ENCODE data around the gene ZNF415.
"Not testable (repeated sequence)": the region's sequence is repeated elsewhere in the genome, so short reads cannot be mapped to it uniquely, and the experiment has no call there.

The ZNF415 gene

GRCh38 chr19:53132141-53132991 is at the start of gene ZNF415:
Gene ZNF415 (minus strand): TSS chr19:53132910. CDS start chr19:53122676, 10,234 bp downstream.
- peak; percentile 8 to 15 for DNase-seq (ENCODE audit: low read depth in 2 of 2)

DNA sequence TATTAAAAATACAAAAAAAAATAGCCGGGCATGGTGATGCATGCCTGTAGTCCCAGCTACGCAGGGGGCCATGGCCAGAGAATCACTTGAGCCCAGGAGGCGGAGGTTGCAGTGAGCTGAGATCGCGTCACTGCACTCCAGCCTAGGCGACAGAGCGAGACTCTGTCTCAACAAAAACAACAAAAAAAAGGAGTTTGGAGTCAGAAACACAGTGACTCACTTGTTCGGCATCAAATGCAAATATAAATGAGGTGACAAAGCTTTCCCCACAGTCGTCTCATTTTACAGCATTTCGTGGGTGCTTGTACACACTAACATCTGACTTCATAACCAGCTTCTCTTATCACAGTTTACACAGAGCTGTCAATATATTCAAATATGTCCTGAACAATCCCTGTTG is 49.5 kb upstream of the ZNF415 start:
- DNase-seq (ENCODE audit: low read depth in 2 of 2) = no peak

DNA sequence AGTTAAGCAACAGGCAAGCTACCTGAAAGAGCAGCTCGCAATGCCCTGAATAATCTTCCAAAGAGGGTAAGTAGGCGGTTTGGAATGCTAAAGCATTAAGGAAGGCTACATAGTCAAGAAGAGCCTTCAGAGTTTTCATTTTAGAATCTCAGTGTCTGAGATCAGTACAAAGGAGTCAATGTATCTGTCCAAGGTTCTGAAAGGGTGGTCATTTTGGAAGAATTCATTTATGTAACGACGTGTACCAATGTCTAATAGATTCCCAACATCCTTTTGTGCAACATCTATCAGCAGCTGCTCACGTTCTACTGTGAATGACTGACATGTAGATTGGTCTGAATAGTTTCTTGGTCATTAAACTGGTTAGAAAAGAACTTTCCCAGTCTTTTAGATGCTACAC is 45.3 kb upstream of the ZNF415 start:
- DNase-seq (ENCODE audit: low read depth in 2 of 2) = no peak

GRCh38 chr19:53172889-53173288 is 40.2 kb upstream of the ZNF415 start:
- no peak for DNase-seq (ENCODE audit: low read depth in 2 of 2)

DNA sequence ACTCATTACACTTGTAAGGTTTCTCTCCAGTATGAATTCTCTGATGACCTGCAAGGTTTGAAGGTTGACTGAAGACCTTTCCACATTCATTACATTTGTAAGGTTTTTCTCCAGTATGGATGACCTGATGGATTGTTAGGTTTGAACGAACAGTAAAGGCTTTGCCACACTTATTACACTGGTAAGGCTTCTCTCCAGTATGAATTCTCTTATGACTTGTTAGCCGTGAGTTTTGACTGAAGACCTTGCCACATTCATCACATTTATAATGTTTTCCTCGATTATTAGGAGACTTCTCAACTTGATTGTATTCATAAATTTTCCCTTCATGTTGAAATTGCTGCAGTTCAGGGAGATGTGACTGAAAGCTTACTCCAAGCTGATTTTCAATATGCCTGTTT is 33.0 kb upstream of the ZNF415 start:
- no peak for DNase-seq (ENCODE audit: low read depth in 2 of 2)

DNA sequence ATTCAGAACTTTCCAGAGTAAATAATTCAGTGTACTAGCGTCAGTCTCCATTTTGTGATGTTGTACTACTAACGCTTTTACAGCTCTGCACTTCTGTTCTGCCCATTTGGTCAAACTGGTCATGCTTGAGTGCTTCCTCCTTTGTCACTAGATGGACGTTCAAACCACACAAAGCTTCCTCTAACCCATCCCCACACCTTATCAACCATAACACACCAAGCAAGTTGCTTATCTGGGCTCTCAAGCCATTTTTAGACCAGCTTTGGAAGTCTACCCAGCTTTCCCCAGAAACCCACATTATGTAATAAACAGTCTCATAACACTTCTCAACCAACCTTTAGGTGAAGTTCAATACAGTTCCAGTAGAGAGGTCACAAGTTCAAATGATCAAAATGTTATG is 28.4 kb upstream of the ZNF415 start:
- DNase-seq (ENCODE audit: low read depth in 2 of 2) = no peak

- no peak for DNase-seq (ENCODE audit: low read depth in 2 of 2)
Measured at GRCh38 chr19:53160350-53160749, 27.6 kb upstream of the ZNF415 start.

GRCh38 chr19:53158119-53158656 is 25.5 kb upstream of the ZNF415 start:
- DNase-seq (ENCODE audit: low read depth in 2 of 2) = no peak

- DNase-seq (ENCODE audit: low read depth in 2 of 2) = no peak
Measured at GRCh38 chr19:53157626-53158025, 24.9 kb upstream of the ZNF415 start.

DNA sequence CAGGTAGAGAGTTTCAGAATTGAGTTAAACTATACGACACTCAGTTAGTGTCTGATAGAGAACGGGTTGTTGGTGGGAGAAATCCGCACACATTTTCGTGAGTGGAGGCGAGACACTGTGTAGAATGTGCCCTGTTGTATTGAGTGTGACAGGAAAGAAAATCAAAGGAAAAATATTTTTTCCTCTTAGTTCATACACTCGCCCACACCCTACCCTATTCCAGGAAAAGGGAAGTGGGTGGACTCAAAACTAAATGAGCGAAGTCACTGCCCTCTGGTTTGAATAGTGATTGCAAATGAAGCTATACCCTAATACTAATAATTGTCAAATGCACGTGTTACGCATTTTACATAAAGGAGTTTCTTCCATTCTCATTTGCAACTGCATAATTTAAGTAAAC is 24.1 kb upstream of the ZNF415 start:
- DNase-seq (ENCODE audit: low read depth in 2 of 2) = no peak

DNA sequence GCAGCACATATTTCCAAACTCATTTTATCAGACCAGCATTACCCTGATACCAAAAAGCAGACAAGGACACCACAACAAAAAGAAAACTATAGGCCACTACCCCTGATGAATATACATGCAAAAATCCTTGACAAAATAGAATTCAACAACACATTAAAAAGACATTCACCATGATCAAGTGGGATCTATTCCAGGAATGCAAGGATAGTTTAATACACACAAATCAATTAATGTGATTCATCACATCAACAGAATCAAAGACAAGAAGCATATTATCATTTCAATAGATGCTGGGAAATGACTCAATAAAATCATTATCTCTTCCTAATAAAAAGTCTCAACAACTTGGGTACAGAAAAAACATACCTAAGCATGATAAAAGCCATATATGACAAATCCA is 14.9 kb upstream of the ZNF415 start:
- DNase-seq (ENCODE audit: low read depth in 2 of 2) = no peak

GRCh38 chr19:53140351-53140750 is 7.6 kb upstream of the ZNF415 start:
- no peak for DNase-seq (ENCODE audit: low read depth in 2 of 2)

DNA sequence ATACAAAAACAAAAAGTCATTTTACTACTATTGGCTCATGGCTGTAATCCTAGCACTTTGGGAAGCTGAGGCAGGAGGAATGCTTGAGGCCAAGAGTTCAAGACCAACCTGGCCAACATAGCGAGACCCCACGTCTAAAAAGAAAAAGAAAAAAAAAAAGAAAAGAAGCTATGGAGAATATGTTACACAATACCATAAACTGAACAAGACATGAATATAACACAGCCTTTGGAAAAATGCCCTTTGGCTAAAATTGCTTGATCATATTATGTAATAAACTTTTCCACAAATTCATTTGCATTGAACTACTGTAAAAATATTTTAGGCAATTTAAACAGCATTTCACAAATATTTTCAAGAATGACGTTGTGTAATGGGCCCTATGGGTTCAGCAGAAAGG is 3.7 kb upstream of the ZNF415 start:
- DNase-seq (ENCODE audit: low read depth in 2 of 2) = no peak

DNA sequence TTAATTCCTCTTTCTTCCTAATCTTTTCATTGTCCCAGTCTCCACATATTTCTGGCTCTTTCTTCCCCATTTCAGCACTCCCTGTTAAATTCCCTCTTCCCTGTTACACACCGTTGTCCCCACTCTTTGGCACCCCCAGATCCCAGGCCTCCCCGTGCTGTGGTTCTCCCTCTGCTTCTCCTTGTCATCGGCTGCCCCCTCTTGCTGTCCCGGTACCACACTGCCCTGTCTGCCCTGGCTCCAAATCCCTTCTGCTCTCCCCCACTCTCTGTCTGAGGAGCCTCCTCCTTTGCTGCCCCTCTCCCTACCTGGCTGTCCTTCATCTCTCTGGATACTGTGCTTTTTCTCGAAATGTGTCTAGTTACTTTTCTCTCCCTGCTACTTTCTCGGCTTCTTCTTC is 983 bp downstream of the ZNF415 start:
- DNase-seq (ENCODE audit: low read depth in 2 of 2) = no peak

DNA sequence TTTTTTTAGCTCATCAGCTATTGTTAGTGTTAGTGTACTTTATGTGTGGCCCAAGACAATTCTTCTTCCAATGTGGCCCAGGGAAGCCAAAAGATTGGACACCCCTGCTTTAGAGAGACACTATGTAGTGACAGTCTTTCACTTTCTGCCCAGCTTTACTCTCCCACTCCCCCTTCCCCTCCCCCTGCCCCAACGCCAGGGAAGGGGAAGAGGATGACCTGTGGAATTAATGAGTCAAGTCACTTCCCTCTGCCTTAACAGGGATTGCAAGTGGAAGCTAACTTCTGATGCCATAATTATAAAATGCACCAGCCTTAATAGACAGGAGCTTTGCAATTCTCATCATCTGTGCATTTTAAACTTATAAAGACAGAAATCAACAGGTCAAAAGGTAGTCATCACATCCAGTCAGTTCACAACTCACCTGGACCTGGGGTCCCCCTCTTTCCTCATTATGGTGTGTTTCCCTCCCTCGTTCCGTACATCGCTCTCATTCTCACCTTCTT is 1.6 kb downstream of the ZNF415 start:
- DNase-seq (ENCODE audit: low read depth in 2 of 2) = no peak

GRCh38 chr19:53130506-53130905 is 2.2 kb downstream of the ZNF415 start:
- DNase-seq (ENCODE audit: low read depth in 2 of 2) = no peak

- not testable (repeated sequence) for DNase-seq (ENCODE audit: low read depth in 2 of 2)
Measured at GRCh38 chr19:53126733-53127526, 5.8 kb downstream of the ZNF415 start.

DNA sequence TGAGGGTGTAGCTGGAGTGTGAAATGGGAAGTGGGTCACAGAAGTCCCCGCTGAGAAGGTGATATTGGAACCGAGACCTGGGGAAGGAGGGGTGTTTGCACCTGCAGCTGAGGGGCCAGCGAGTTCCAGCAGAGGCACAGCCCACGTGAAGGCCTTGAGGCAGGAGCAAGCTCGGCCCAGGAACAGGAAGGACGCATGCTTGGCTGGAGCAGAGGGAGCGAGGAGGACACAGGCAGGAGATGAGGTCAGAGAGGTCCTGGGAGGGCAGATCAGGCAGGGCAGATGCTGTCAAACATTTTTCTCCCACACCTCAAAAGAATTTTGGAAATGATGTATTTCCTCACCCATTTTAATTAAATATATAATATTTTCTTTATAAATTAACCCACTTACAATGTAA is 9.3 kb downstream of the ZNF415 start:
- DNase-seq (ENCODE audit: low read depth in 2 of 2) = no peak

DNA sequence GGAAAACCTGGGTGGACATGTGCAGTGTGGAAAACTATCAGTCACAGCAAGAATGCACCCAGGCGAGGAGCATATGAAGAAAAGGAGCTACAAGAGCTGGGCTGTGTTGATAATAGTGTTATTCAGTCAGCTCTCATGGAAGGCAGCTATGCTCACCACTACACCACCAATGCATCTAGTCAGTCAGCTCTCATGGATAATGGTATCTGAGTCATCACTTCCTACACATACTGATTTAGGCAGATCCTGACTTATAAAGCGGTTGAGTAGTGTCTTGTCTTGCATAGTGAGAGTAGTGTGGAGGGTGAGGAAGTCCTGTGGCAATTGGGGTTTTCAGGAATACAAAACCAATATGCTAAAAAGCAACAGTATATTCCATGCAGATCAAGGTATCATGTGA is 20.4 kb downstream of the ZNF415 start:
- DNase-seq (ENCODE audit: low read depth in 2 of 2) = no peak

DNA sequence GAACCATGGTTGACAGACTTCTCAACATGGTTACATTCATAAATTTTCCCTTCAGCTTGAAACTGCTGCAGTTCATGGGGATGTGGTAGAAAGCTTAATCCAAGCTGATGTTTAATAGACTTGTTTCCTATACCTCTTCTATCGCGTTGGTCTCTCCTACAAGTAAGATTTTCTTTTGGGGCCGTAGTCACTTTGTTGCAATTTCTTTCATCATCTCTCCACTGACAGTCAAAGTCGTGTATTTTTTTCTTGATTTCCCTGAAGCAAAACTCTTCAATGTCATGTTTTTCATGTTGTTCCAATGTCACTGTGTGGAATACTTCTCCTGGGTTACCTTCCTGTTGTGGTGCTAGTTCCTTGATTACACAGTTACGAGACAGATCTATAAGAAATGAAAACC is 23.2 kb downstream of the ZNF415 start:
- DNase-seq (ENCODE audit: low read depth in 2 of 2) = no peak

- DNase-seq (ENCODE audit: low read depth in 2 of 2) = peak; percentile 98 to 99
Measured at GRCh38 chr19:53103234-53104203, 29.2 kb downstream of the ZNF415 start, which contains the start of gene ZNF160. Gene ZNF160 (minus strand): TSS chr19:53103422. CDS start chr19:53086276, 17,146 bp downstream.

Measured in stimulated activated CD8-positive, alpha-beta memory T cell treated with anti-CD3 and anti-CD28 coated beads, Interleukin-2, amount 100 ng/mL, for 1 hour (primary cell).